ENCODE measurements around the gene ING3. TPM values are rescaled to one million over a fixed set of nuclear protein-coding genes. Genes with fewer than 3 reads are reported as not detected.

ING3 gene
- polyA plus RNA-seq, 1 donor (not counting 4 experiments of a cell fraction or from before 2014, with no cell fraction given), result 9.0 TPM

DNA sequence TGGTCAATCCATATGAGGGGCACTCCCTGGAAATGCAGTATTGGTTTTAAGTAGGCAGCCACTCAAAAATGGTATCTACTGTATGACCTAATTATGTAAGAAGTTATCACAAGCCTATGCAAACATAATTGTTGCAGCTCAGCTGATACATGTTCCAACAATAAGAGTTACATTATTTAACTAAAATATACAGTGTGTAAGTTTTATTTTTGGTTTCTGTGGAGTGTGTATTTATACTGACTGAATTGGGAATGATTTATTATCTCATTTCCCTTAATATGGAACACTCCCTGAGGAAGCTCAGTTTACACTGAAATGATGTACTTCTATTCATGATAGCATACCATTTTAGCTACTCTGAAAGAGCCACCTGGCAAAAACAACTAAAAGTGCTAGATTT is 2.6 kb upstream of the ING3 start:
- Histone ChIP-seq H3K9me3 (ENCODE audit: control insufficient read depth, low read depth, low read length) (no peaks in the 10 kb centered on the region), H3K79me2 (ENCODE audit: control insufficient read depth, insufficient read depth, low read length) (peaks cover 6% of the 10 kb centered on the region), H3K4me3 (ENCODE audit: control insufficient read depth in 2 of 3, extremely low read depth in 1 of 3, insufficient read depth in 2 of 3, low read depth in 1 of 3, low read length in 3 of 3) (no peak overlapping the region), H3K4me1 (ENCODE audit: control insufficient read depth, extremely low read depth, insufficient read depth, low read length) (peaks cover 9% of the 10 kb centered on the region), H3K36me3 (ENCODE audit: control insufficient read depth in 2 of 2, extremely low read depth in 1 of 2, insufficient read depth in 2 of 2, low read length in 2 of 2) (no peaks in the 10 kb centered on the region), H3K9ac (ENCODE audit: control insufficient read depth, extremely low read depth, insufficient read depth, low read length) (no peak overlapping the region), H3K4me2 (ENCODE audit: control insufficient read depth, extremely low read depth, insufficient read depth, low read depth, low read length) (no peak overlapping the region), H2AFZ (ENCODE audit: control insufficient read depth, low read length) (no peak overlapping the region), H3K27me3 (ENCODE audit: control insufficient read depth, extremely low read depth, insufficient read depth, low read length) (no peaks in the 10 kb centered on the region), H3K27ac (ENCODE audit: control insufficient read depth, insufficient read depth, low read length) (no peak overlapping the region), H3K9me1 (ENCODE audit: control insufficient read depth, extremely low read depth, insufficient read depth, low read length) (no peaks in the 10 kb centered on the region), H4K20me1 (ENCODE audit: control insufficient read depth, extremely low read depth, insufficient read depth, low read length) (no peaks in the 10 kb centered on the region)
- dilution Hi-C loops (cut with MboI; ENCODE audit: extremely low pct_ligation_motif_present, low sequenced_read_pairs), result no loop called here
- no peak for DNase-seq (ENCODE audit: low read depth, low spot score)
- TF ChIP-seq EZH2 (IDR thresholded peaks at IDR 0.05; ENCODE audit: low read length), result no peak
- TF ChIP-seq, protein P1, sequence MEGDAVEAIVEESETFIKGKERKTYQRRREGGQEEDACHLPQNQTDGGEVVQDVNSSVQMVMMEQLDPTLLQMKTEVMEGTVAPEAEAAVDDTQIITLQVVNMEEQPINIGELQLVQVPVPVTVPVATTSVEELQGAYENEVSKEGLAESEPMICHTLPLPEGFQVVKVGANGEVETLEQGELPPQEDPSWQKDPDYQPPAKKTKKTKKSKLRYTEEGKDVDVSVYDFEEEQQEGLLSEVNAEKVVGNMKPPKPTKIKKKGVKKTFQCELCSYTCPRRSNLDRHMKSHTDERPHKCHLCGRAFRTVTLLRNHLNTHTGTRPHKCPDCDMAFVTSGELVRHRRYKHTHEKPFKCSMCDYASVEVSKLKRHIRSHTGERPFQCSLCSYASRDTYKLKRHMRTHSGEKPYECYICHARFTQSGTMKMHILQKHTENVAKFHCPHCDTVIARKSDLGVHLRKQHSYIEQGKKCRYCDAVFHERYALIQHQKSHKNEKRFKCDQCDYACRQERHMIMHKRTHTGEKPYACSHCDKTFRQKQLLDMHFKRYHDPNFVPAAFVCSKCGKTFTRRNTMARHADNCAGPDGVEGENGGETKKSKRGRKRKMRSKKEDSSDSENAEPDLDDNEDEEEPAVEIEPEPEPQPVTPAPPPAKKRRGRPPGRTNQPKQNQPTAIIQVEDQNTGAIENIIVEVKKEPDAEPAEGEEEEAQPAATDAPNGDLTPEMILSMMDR (optimal IDR thresholded peaks at IDR 0.05 in 1 of 3, IDR thresholded peaks at IDR 0.05 in 1 of 3, conservative IDR thresholded peaks at IDR 0.05 in 1 of 3; ENCODE audit: extremely low read depth in 1 of 3, insufficient read depth in 2 of 3, low read length in 3 of 3), result no peak
- FAIRE-seq, result no peak

DNA sequence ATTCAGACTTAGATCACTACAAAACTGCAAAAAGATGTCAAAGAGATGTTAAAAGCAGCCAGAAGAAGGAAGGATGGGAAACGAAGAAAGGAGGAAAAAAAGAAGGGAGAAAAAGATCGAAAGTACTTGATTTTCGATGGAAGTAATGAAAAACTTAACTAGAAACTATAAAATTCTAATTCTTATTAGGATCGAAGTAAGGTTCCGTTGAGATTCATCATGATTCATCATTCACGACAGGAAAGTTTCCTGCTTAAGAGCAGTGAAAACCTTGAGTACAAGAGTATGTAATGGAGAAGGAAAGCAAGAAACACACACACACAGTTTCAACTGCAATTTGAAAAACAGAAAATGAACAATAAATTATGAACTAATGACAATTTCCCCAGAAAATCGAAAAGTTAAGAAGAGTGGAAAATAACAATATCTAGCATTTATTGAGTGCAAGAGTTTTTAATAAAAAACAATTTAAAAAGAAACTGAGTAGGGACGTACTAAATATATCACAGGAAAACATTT is 1.1 kb upstream of the ING3 start:
- peak overlapping the region; percentile 39 for H2AFZ ChIP-seq (ENCODE audit: control insufficient read depth, low read length)
- H3K4me3 ChIP-seq (ENCODE audit: control insufficient read depth in 2 of 3, extremely low read depth in 1 of 3, insufficient read depth in 2 of 3, low read depth in 1 of 3, low read length in 3 of 3), result peak overlapping the region in 2 of 3 experiments; percentile 64
- H3K27me3 ChIP-seq (ENCODE audit: control insufficient read depth, extremely low read depth, insufficient read depth, low read length), result no peaks in the 10 kb centered on the region
- no peaks in the 10 kb centered on the region for H3K36me3 ChIP-seq (ENCODE audit: control insufficient read depth in 2 of 2, extremely low read depth in 1 of 2, insufficient read depth in 2 of 2, low read length in 2 of 2)
- dilution Hi-C loops (cut with MboI; ENCODE audit: extremely low pct_ligation_motif_present, low sequenced_read_pairs), result no loop called here
- no peaks in the 10 kb centered on the region for H3K9me1 ChIP-seq (ENCODE audit: control insufficient read depth, extremely low read depth, insufficient read depth, low read length)
- FAIRE-seq (no peak), DNase-seq (ENCODE audit: low read depth, low spot score) (no peak)
- peaks cover 9% of the 10 kb centered on the region for H3K4me1 ChIP-seq (ENCODE audit: control insufficient read depth, extremely low read depth, insufficient read depth, low read length)
- no peaks in the 10 kb centered on the region for H4K20me1 ChIP-seq (ENCODE audit: control insufficient read depth, extremely low read depth, insufficient read depth, low read length)
- no peaks in the 10 kb centered on the region for H3K9me3 ChIP-seq (ENCODE audit: control insufficient read depth, low read depth, low read length)
- no peak overlapping the region for H3K27ac ChIP-seq (ENCODE audit: control insufficient read depth, insufficient read depth, low read length)
- H3K4me2 ChIP-seq (ENCODE audit: control insufficient read depth, extremely low read depth, insufficient read depth, low read depth, low read length), result peak overlapping the region; percentile 68
- H3K79me2 ChIP-seq (ENCODE audit: control insufficient read depth, insufficient read depth, low read length), result peaks cover 6% of the 10 kb centered on the region
- no peak overlapping the region for H3K9ac ChIP-seq (ENCODE audit: control insufficient read depth, extremely low read depth, insufficient read depth, low read length)
- no peak for TF ChIP-seq EZH2 (IDR thresholded peaks at IDR 0.05; ENCODE audit: low read length)
- TF ChIP-seq, protein P1 (optimal IDR thresholded peaks at IDR 0.05 in 1 of 3, IDR thresholded peaks at IDR 0.05 in 1 of 3, conservative IDR thresholded peaks at IDR 0.05 in 1 of 3; ENCODE audit: extremely low read depth in 1 of 3, insufficient read depth in 2 of 3, low read length in 3 of 3), result no peak

All from keratinocyte (primary cell).